GM23338 (cell line): ENCODE measurements around the gene OR11H6. TPM values are rescaled to one million over a fixed set of nuclear protein-coding genes. Genes with fewer than 3 reads are reported as not detected.

Experiments
- ATAC-seq: fragments of 200-7000 bp; cut with Tn5 transposase; 3 replicates; pipeline ENCODE4 v1.9.1; 2020
- DNase-seq: peaks from one replicate; pipeline ENCODE4 v3.0.0-alpha.2; 2015; ENCODE audit warnings: low spot score
- H2AFZ ChIP-seq: fragments of 200-600 bp; sonication (generic); 2 replicates; pipeline ENCODE4 v1.8.0; 2016; ENCODE audit warnings: antibody characterized with exemption, mild to moderate bottlenecking, moderate library complexity
- H3F3A ChIP-seq: fragments of 200-600 bp; sonication (generic); replicated peaks from 2 replicates; pipeline ENCODE4 v1.8.0; 2017; ENCODE audit warnings: antibody characterized with exemption, mixed run types, low read depth
- H3K27ac ChIP-seq: fragments of 200-600 bp; sonication (generic); 2 replicates; pipeline ENCODE4 v1.6.1; 2016; ENCODE audit warnings: low read depth
- H3K27me3 ChIP-seq: fragments of 200-600 bp; sonication (generic); 2 replicates; pipeline ENCODE4 v1.8.0; 2016; ENCODE audit warnings: mild to moderate bottlenecking, mixed run types, moderate library complexity; ENCODE audit not compliant: insufficient read depth
- H3K36me3 ChIP-seq: fragments of 200-600 bp; sonication (generic); 2 replicates; pipeline ENCODE4 v1.8.0; 2016; ENCODE audit warnings: mild to moderate bottlenecking; ENCODE audit not compliant: insufficient read depth
- H3K4me1 ChIP-seq: fragments of 200-600 bp; sonication (generic); 2 replicates; pipeline ENCODE4 v1.8.0; 2016; ENCODE audit warnings: mild to moderate bottlenecking, moderate library complexity; ENCODE audit not compliant: insufficient read depth
- H3K4me2 ChIP-seq: fragments of 200-600 bp; sonication (generic); 2 replicates; pipeline ENCODE4 v1.7.1; 2017; ENCODE audit warnings: mixed run types
- H3K4me3 ChIP-seq: fragments of 200-600 bp; sonication (generic); 2 replicates; pipeline ENCODE4 v1.6.1; 2016; ENCODE audit warnings: mixed run types
- H3K79me2 ChIP-seq: fragments of 200-600 bp; sonication (generic); replicated peaks from 2 replicates; pipeline ENCODE4 v1.8.0; 2017; ENCODE audit warnings: mild to moderate bottlenecking; ENCODE audit not compliant: insufficient read depth
- H3K9me2 ChIP-seq: fragments of 200-600 bp; sonication (generic); 2 replicates; pipeline ENCODE4 v1.8.0; 2017; ENCODE audit not compliant: insufficient read depth
- H4K20me1 ChIP-seq: fragments of 200-600 bp; sonication (generic); replicated peaks from 2 replicates; pipeline ENCODE4 v1.8.0; 2017; ENCODE audit warnings: mild to moderate bottlenecking; ENCODE audit not compliant: insufficient read depth
- H3K27ac Mint-ChIP-seq: 2 replicates; pipeline ENCODE4 v1.8.0; 2020; ENCODE audit warnings: inconsistent platforms, mild to moderate bottlenecking, moderate library complexity, mixed read lengths
- H3K27me3 Mint-ChIP-seq: 3 replicates; pipeline ENCODE4 v1.8.0; 2022; ENCODE audit warnings: low read depth, mild to moderate bottlenecking, moderate library complexity, mixed read lengths, inconsistent platforms; ENCODE audit not compliant: insufficient read depth, poor library complexity
- H3K36me3 Mint-ChIP-seq: 3 replicates; pipeline ENCODE4 v1.8.0; 2021; ENCODE audit warnings: low read depth, mild to moderate bottlenecking, inconsistent platforms, moderate library complexity, mixed read lengths
- H3K4me1 Mint-ChIP-seq: 3 replicates; pipeline ENCODE4 v1.8.0; 2020; ENCODE audit warnings: mild to moderate bottlenecking, inconsistent platforms, mixed read lengths
- H3K4me3 Mint-ChIP-seq: 3 replicates; pipeline ENCODE4 v1.8.0; 2021; ENCODE audit warnings: moderate library complexity, mild to moderate bottlenecking, inconsistent platforms, mixed read lengths
- H3K9me3 Mint-ChIP-seq: 3 replicates; pipeline ENCODE4 v1.8.0; 2020; ENCODE audit warnings: moderate library complexity, mild to moderate bottlenecking, inconsistent platforms, mixed read lengths
- CREB1 ChIP-seq: fragments of 250-450 bp; sonication (Bioruptor Pico); IDR thresholded peaks from 2 replicates; pipeline ENCODE4 v1.5.0; 2020; ENCODE audit warnings: low read depth, mild to moderate bottlenecking, moderate library complexity
- CTCF ChIP-seq, 2 experiments: fragments of 200-600 bp in 1 of 2; sonication (generic) in 1 of 2; conservative IDR thresholded peaks; 2 replicates each; pipeline versions ENCODE4 v1.5.1 to v1.6.1; 2016 to 2017; ENCODE audit warnings: antibody characterized with exemption in 2 of 2, low read depth in 2 of 2, mild to moderate bottlenecking in 2 of 2, moderate library complexity in 1 of 2
- EZH2 ChIP-seq: fragments of 200-600 bp; sonication (generic); IDR thresholded peaks from one replicate; pipeline ENCODE4 v1.8.0; 2017; ENCODE audit warnings: antibody characterized with exemption, mild to moderate bottlenecking, low read depth; ENCODE audit not compliant: unreplicated experiment
- EZH2phosphoT487 ChIP-seq: fragments of 200-600 bp; sonication (generic); IDR thresholded peaks from one replicate; pipeline ENCODE4 v1.8.1; 2018; ENCODE audit warnings: antibody characterized with exemption; ENCODE audit not compliant: unreplicated experiment
- JUNB ChIP-seq: IDR thresholded peaks from one replicate; pipeline ENCODE4 v1.6.1; 2016; ENCODE audit warnings: antibody characterized with exemption; ENCODE audit not compliant: unreplicated experiment
- NANOG ChIP-seq: IDR thresholded peaks from 2 replicates; pipeline ENCODE4 v1.6.1; 2016; ENCODE audit warnings: antibody characterized with exemption, borderline replicate concordance
- POLR2AphosphoS5 ChIP-seq: IDR thresholded peaks from 2 replicates; pipeline ENCODE4 v1.6.1; 2016; ENCODE audit warnings: antibody characterized with exemption, low read depth
- STAT1 ChIP-seq: IDR thresholded peaks from one replicate; pipeline ENCODE4 v1.6.1; 2016; ENCODE audit warnings: antibody characterized with exemption; ENCODE audit not compliant: unreplicated experiment
- ZNF114 ChIP-seq: fragments of 250-450 bp; sonication (Bioruptor Pico); IDR thresholded peaks from 2 replicates; pipeline ENCODE4 v1.5.0; 2020; ENCODE audit warnings: mild to moderate bottlenecking, moderate library complexity
- ZNF331 ChIP-seq: fragments of 250-450 bp; sonication (Bioruptor Pico); IDR thresholded peaks from 2 replicates; pipeline ENCODE4 v1.5.0; 2020; ENCODE audit warnings: low read depth, mild to moderate bottlenecking, moderate library complexity
- ZNF462 ChIP-seq: fragments of 250-450 bp; sonication (Bioruptor Pico); IDR thresholded peaks from 2 replicates; pipeline ENCODE4 v1.5.0; 2020; ENCODE audit warnings: mild to moderate bottlenecking, moderate library complexity
- polyA plus RNA-seq: library from polyadenylated mRNA; unstranded; fragments of >200 nt; fragmentation: Nextera tagmentation; extraction: Ambion mirVana; gene quantifications from 2 replicates; pipeline ENCODE4 v1.2.1, GENCODE V29; 2016
- total RNA-seq: library from RNA; depleted of rRNA; stranded (reverse); fragments of >200 nt; shearing (Covaris generic); gene quantifications from 2 replicates; pipeline ENCODE4 v1.2.3, GENCODE V29; 2014

OR11H6 gene
- total and polyA plus RNA-seq, 2 experiments from 2014 or later, result not detected

DNA sequence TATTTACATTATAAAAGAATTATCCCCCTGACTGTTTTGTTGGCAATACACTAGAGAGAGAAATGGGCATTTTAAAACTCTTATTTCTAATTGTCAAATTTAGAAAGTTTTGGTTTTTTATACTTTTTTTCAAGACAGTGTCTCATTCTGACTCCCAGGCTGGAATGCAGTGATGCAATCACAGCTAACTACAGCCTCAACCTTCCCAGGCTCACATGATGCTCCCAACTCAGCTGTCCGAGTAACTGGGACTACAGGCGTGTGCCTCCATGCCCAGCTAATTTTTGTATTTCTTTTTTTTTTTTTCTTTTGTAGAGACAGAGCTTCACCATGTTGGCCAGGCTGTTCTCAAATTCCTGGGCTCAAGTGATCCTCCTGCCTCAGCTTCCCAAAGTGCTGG lies 8.3 kb upstream of the OR11H6 start:
- Histone ChIP-seq H3K4me1 (no peaks in the 10 kb centered on the region), H3K27me3 (0 out of 2 replicates have a peak, but pooled peaks cover 3% of the 10 kb centered on the region), H3F3A (no peaks in the 10 kb centered on the region), H3K4me2 (no peak overlapping the region), H3K27ac (no peak overlapping the region), H4K20me1 (no peaks in the 10 kb centered on the region), H3K9me2 (no peaks in the 10 kb centered on the region), H3K79me2 (no peaks in the 10 kb centered on the region), H3K36me3 (peaks cover 10% of the 10 kb centered on the region; the same call in 1 of the 2 replicates), H3K4me3 (no peak overlapping the region), H2AFZ (no peak overlapping the region)
- DNase-seq (no peak), ATAC-seq (no peak)
- Mint-ChIP-seq H3K36me3 (peaks cover 16% of the 10 kb centered on the region), H3K4me3 (no peak overlapping the region), H3K27me3 (peaks cover 2% of the 10 kb centered on the region), H3K27ac (no peak overlapping the region), H3K9me3 (peaks cover 89% of the 10 kb centered on the region), H3K4me1 (no peaks in the 10 kb centered on the region)
- TF ChIP-seq CTCF (conservative IDR thresholded peaks at IDR 0.05; ENCODE audit: low read depth in 2 of 2) (no peak), NANOG (no peak), POLR2AphosphoS5 (no peak), EZH2phosphoT487 (no peak), STAT1 (no peak), CREB1 (no peak), ZNF114 (CRISPR knock-in tag) (no peak)

DNA sequence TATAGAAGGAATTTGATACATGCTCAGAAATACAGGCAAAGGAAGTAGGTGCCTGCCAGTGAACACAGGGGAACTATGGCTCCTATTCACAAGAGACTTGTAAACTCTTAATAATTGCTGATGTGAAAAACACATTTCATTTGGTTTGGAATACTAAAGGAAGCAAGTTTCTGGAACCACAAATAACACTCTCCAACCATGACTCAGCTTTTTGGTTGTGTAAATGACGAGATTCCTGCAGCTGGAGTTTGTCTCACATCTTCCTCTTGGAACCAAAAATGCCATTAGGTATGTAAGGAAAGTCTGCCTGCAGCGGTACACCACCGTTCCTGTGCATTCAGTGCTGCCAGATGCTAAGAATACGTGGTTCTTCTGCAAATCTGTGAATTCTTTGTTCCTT lies 4.5 kb upstream of the OR11H6 start:
- Histone ChIP-seq H3K27me3 (0 out of 2 replicates have a peak, but pooled peaks cover 3% of the 10 kb centered on the region), H3K4me2 (no peak overlapping the region), H4K20me1 (no peaks in the 10 kb centered on the region), H3K36me3 (peaks cover 10% of the 10 kb centered on the region; the same call in 1 of the 2 replicates), H3K4me3 (no peak overlapping the region), H3K27ac (no peak overlapping the region), H3K9me2 (no peaks in the 10 kb centered on the region), H3K4me1 (no peaks in the 10 kb centered on the region), H3K79me2 (no peaks in the 10 kb centered on the region), H3F3A (no peaks in the 10 kb centered on the region), H2AFZ (no peak overlapping the region)
- H3K27me3 Mint-ChIP-seq, result no peaks in the 10 kb centered on the region
- ATAC-seq (no peak), DNase-seq (no peak)
- H3K4me1 Mint-ChIP-seq, result no peaks in the 10 kb centered on the region
- no peak overlapping the region for H3K27ac Mint-ChIP-seq
- H3K4me3 Mint-ChIP-seq, result no peak overlapping the region
- H3K36me3 Mint-ChIP-seq, result peaks cover 4% of the 10 kb centered on the region; the same call in 2 of the 3 replicates
- peaks cover 92% of the 10 kb centered on the region for H3K9me3 Mint-ChIP-seq
- TF ChIP-seq ZNF114 (CRISPR knock-in tag) (no peak), STAT1 (no peak), NANOG (no peak), ZNF462 (CRISPR knock-in tag) (no peak), CTCF (conservative IDR thresholded peaks at IDR 0.05; ENCODE audit: low read depth in 2 of 2) (no peak), EZH2 (no peak), JUNB (no peak), EZH2phosphoT487 (no peak), POLR2AphosphoS5 (no peak), CREB1 (no peak), ZNF331 (CRISPR knock-in tag) (no peak)
